ENCODE results near the gene SRD5A3. TPM values are rescaled to one million over a fixed set of nuclear protein-coding genes. Genes with fewer than 3 reads are reported as not detected.
"Not testable (repeated sequence)": the region's sequence is repeated elsewhere in the genome, so short reads cannot be mapped to it uniquely, and the experiment has no call there.

The SRD5A3 gene
- polyA plus RNA-seq, 4 donors = 4.6 to 21.9 (median 9.5) TPM

DNA sequence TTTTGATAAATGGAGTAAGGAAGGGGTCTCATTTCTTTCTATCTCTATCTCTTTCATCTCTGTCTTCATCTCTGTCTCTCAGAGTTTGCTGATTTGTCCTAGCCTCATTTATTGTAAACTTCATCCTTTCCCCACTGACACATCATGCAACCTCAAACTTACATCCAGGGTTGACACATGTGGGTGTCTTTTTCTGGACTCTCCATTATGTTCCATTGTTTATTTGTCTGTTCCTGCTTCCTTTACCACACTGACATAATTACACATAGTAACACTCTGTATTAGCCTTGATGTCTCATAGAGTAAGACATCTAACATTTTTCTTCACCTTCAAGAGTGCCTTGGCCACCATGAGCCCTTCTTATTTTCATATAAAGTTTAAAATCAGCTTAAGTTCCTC is 8.1 kb upstream of the SRD5A3 start:
- DNase-seq = no peak
- Histone ChIP-seq H3K4me3 (ENCODE audit: low read depth in 1 of 3, low read length in 3 of 3) (no peak overlapping the region), H3K27me3 (ENCODE audit: control insufficient read depth in 3 of 3, insufficient read depth in 3 of 3, low read length in 3 of 3) (no peaks in the 10 kb centered on the region), H3K4me1 (ENCODE audit: control insufficient read depth in 3 of 3, insufficient read depth in 2 of 3, low read depth in 1 of 3, low read length in 2 of 3) (no peaks in the 10 kb centered on the region), H3K36me3 (ENCODE audit: control insufficient read depth in 3 of 3, insufficient read depth in 2 of 3, low read depth in 1 of 3, low read length in 3 of 3) (no peaks in the 10 kb centered on the region), H3K9me3 (ENCODE audit: control insufficient read depth in 2 of 2, insufficient read depth in 1 of 2, low read depth in 1 of 2, low read length in 1 of 2) (peaks cover 0 to 4% of the 10 kb centered on the region in 2 donors), H3K27ac (ENCODE audit: low read depth in 1 of 3, low read length in 2 of 3) (no peak overlapping the region)
- FAIRE-seq = no peak

DNA sequence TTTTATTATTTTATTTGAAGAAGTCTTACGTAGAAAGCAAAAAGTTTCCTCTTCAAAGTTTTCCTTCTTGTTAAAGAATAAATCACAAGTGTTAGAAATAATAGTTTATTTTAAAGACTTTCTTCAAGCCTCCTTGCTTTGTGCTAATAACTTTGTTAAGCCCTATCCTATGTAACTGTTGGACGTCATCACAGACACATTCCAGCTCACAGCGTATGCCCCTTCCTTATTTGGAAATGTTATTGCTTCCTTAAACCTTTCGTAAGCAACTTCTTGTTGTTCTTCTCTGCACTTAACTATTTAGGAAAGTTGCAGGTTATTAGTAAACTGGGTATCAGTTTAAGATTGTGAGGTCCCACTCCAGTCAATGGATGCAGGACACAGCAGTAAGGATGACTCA is 7.6 kb upstream of the SRD5A3 start:
- H3K4me3 ChIP-seq (ENCODE audit: low read depth in 1 of 3, low read length in 3 of 3) = no peak overlapping the region
- FAIRE-seq (no peak), DNase-seq (no peak)
- H3K4me1 ChIP-seq (ENCODE audit: control insufficient read depth in 3 of 3, insufficient read depth in 2 of 3, low read depth in 1 of 3, low read length in 2 of 3) = no peaks in the 10 kb centered on the region
- no peak overlapping the region for H3K27ac ChIP-seq (ENCODE audit: low read depth in 1 of 3, low read length in 2 of 3)
- no peaks in the 10 kb centered on the region for H3K36me3 ChIP-seq (ENCODE audit: control insufficient read depth in 3 of 3, insufficient read depth in 2 of 3, low read depth in 1 of 3, low read length in 3 of 3)
- 67 to 92% (median 86%) methylated on average over 4 of the region's 4 CpGs for WGBS, 3 donors
- peaks cover 0 to 4% of the 10 kb centered on the region in 2 donors for H3K9me3 ChIP-seq (ENCODE audit: control insufficient read depth in 2 of 2, insufficient read depth in 1 of 2, low read depth in 1 of 2, low read length in 1 of 2)
- no peaks in the 10 kb centered on the region for H3K27me3 ChIP-seq (ENCODE audit: control insufficient read depth in 3 of 3, insufficient read depth in 3 of 3, low read length in 3 of 3)

GRCh38 chr4:55340266-55340665 is 5.8 kb upstream of the SRD5A3 start:
- WGBS, 3 donors = 11 to 39% (median 26%) methylated on average over 3 of the region's 3 CpGs
- DNase-seq (peak in 1 of 2 donors; percentile 10), FAIRE-seq (no peak)
- Histone ChIP-seq H3K9me3 (ENCODE audit: control insufficient read depth in 2 of 2, insufficient read depth in 1 of 2, low read depth in 1 of 2, low read length in 1 of 2) (peaks cover 0 to 4% of the 10 kb centered on the region in 2 donors), H3K4me3 (ENCODE audit: low read depth in 1 of 3, low read length in 3 of 3) (no peak overlapping the region), H3K4me1 (ENCODE audit: control insufficient read depth in 3 of 3, insufficient read depth in 2 of 3, low read depth in 1 of 3, low read length in 2 of 3) (no peaks in the 10 kb centered on the region), H3K27me3 (ENCODE audit: control insufficient read depth in 3 of 3, insufficient read depth in 3 of 3, low read length in 3 of 3) (no peaks in the 10 kb centered on the region), H3K27ac (ENCODE audit: low read depth in 1 of 3, low read length in 2 of 3) (no peak overlapping the region), H3K36me3 (ENCODE audit: control insufficient read depth in 3 of 3, insufficient read depth in 2 of 3, low read depth in 1 of 3, low read length in 3 of 3) (no peaks in the 10 kb centered on the region)

DNA sequence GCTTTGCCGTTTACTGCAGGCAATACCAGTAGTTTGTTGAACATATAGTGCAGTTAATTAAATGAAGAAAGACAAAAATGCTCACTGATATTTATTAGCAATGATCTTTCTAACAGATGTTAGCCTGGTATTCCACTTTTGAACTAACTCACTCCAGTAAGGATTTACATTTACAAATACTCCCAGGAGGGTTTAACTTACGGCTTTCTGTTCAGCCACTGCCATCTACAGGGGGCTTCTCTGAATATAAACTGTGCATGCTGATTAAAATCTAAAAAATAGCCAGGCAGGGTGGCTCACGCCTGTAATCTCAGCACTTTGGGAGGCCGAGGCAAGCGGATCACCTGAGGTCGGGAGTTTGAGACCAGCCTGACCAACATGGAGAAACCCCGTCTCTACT is 2.2 kb upstream of the SRD5A3 start:
- no peaks in the 10 kb centered on the region for H3K27me3 ChIP-seq (ENCODE audit: control insufficient read depth in 3 of 3, insufficient read depth in 3 of 3, low read length in 3 of 3)
- H3K36me3 ChIP-seq (ENCODE audit: control insufficient read depth in 3 of 3, insufficient read depth in 2 of 3, low read depth in 1 of 3, low read length in 3 of 3) = no peaks in the 10 kb centered on the region
- H3K4me1 ChIP-seq (ENCODE audit: control insufficient read depth in 3 of 3, insufficient read depth in 2 of 3, low read depth in 1 of 3, low read length in 2 of 3) = peaks cover 0 to 7% (median 0%) of the 10 kb centered on the region in 3 donors
- WGBS, 3 donors = 86 to 91% (median 90%) methylated on average over 7 of the region's 7 CpGs
- DNase-seq (no peak), FAIRE-seq (no peak)
- no peak overlapping the region for H3K27ac ChIP-seq (ENCODE audit: low read depth in 1 of 3, low read length in 2 of 3)
- no peaks in the 10 kb centered on the region for H3K9me3 ChIP-seq (ENCODE audit: control insufficient read depth in 2 of 2, insufficient read depth in 1 of 2, low read depth in 1 of 2, low read length in 1 of 2)
- no peak overlapping the region for H3K4me3 ChIP-seq (ENCODE audit: low read depth in 1 of 3, low read length in 3 of 3)

DNA sequence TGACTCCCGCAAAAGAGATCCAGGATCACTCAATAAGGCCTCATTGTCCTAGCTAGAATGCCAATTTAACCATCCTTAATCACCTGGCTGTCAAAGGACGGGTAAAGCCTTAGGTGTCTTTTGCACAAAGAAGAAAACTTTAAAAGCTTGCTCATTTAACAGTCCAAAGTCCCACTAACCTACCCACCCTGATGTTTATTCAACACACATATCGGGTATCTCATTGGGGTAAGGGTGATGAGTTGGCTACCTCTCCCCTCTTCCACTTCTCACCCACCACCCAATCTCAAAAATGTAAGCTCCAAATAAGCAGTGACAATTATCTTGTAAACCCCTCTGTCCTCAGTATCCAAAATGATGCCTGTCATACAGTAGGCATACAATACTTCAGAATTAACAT is 988 bp upstream of the SRD5A3 start:
- DNase-seq (no peak), FAIRE-seq (no peak)
- Histone ChIP-seq H3K36me3 (ENCODE audit: control insufficient read depth in 3 of 3, insufficient read depth in 2 of 3, low read depth in 1 of 3, low read length in 3 of 3) (no peaks in the 10 kb centered on the region), H3K27ac (ENCODE audit: low read depth in 1 of 3, low read length in 2 of 3) (no peak overlapping the region), H3K4me3 (ENCODE audit: low read depth in 1 of 3, low read length in 3 of 3) (no peak overlapping the region), H3K9me3 (ENCODE audit: control insufficient read depth in 2 of 2, insufficient read depth in 1 of 2, low read depth in 1 of 2, low read length in 1 of 2) (no peaks in the 10 kb centered on the region), H3K27me3 (ENCODE audit: control insufficient read depth in 3 of 3, insufficient read depth in 3 of 3, low read length in 3 of 3) (no peaks in the 10 kb centered on the region), H3K4me1 (ENCODE audit: control insufficient read depth in 3 of 3, insufficient read depth in 2 of 3, low read depth in 1 of 3, low read length in 2 of 3) (peaks cover 0 to 7% (median 0%) of the 10 kb centered on the region in 3 donors)
- WGBS, 3 donors = 54 to 83% (median 70%) methylated on average over 3 of the region's 3 CpGs

DNA sequence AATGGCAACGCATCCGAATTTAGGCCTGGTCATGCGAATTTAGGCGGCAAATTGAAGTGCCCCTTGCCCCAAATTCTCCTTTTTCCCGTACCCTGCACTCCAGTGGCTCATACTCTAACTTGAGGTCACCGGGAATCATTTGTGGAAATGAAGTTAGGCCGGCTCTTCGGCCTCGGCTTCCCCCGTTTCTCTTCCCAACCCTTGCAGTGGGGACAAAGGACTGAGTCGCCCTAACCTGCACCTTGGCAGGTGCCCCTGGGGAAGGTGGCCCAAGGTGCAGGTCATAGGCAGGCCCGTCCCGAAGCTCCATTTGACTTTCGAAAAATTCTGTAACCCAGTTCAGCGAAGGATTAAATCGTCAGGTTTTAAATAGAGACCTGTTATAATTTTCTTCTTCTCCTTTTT is 811 bp downstream of the SRD5A3 start:
- 16 to 35% (median 26%) methylated on average over 16 of the region's 16 CpGs for WGBS, 3 donors

DNA sequence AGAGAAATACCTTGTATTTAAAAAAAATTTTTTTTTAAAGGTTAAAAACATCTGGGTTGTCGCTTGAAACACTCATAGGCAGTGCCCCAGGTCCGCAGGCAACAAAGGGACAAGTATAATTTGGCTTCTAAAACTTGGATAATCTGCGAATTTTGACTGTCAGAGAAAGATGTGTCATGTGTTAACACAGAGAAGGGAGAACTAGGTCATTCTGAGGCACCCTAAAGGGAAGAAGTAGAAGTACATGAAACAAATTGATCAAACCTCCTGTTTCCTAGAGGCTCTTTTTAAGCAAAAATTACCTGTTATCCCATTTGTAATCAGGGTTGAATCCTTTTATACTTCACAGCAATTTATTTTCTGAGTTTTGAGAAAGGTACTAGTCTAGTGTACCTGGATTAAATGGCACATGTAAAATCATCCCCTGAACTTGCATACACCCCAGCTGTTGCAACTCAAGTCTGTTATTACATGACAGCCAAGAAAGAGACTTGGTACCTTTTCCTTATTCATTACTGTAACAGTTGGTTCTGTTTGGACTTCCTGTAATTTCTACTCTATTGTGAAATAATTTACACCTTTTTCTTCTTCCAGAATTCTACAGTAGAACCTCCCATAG is 1.7 kb downstream of the SRD5A3 start:
- Histone ChIP-seq H3K9me3 (ENCODE audit: control insufficient read depth in 2 of 2, insufficient read depth in 1 of 2, low read depth in 1 of 2, low read length in 1 of 2) (no peaks in the 10 kb centered on the region), H3K27ac (ENCODE audit: low read depth in 1 of 3, low read length in 2 of 3) (no peak overlapping the region), H3K36me3 (ENCODE audit: control insufficient read depth in 3 of 3, insufficient read depth in 2 of 3, low read depth in 1 of 3, low read length in 3 of 3) (peaks cover 0 to 4% (median 0%) of the 10 kb centered on the region in 3 donors), H3K4me1 (ENCODE audit: control insufficient read depth in 3 of 3, insufficient read depth in 2 of 3, low read depth in 1 of 3, low read length in 2 of 3) (peaks cover 0 to 7% (median 0%) of the 10 kb centered on the region in 3 donors), H3K27me3 (ENCODE audit: control insufficient read depth in 3 of 3, insufficient read depth in 3 of 3, low read length in 3 of 3) (no peaks in the 10 kb centered on the region), H3K4me3 (ENCODE audit: low read depth in 1 of 3, low read length in 3 of 3) (no peak overlapping the region)
- DNase-seq (no peak), FAIRE-seq (no peak)
- WGBS, 3 donors = 92 to 99% (median 95%) methylated on average over 3 of the region's 3 CpGs

More for the DNA sequence above, 811 bp downstream of the SRD5A3 start:
- DNase-seq (peak in 1 of 2 donors; percentile 17), FAIRE-seq (no peak)
- peak overlapping the region; percentile 66 to 96 (median 96) for H3K27ac ChIP-seq (ENCODE audit: low read depth in 1 of 3, low read length in 2 of 3)
- no peaks in the 10 kb centered on the region for H3K9me3 ChIP-seq (ENCODE audit: control insufficient read depth in 2 of 2, insufficient read depth in 1 of 2, low read depth in 1 of 2, low read length in 1 of 2)
- H3K36me3 ChIP-seq (ENCODE audit: control insufficient read depth in 3 of 3, insufficient read depth in 2 of 3, low read depth in 1 of 3, low read length in 3 of 3) = peaks cover 0 to 4% (median 0%) of the 10 kb centered on the region in 3 donors
- no peaks in the 10 kb centered on the region for H3K27me3 ChIP-seq (ENCODE audit: control insufficient read depth in 3 of 3, insufficient read depth in 3 of 3, low read length in 3 of 3)
- H3K4me3 ChIP-seq (ENCODE audit: low read depth in 1 of 3, low read length in 3 of 3) = peak overlapping the region; percentile 48 to 70 (median 61)
- H3K4me1 ChIP-seq (ENCODE audit: control insufficient read depth in 3 of 3, insufficient read depth in 2 of 3, low read depth in 1 of 3, low read length in 2 of 3) = peaks cover 0 to 7% (median 0%) of the 10 kb centered on the region in 3 donors

GRCh38 chr4:55348466-55348865 is 2.4 kb downstream of the SRD5A3 start:
- Histone ChIP-seq H3K36me3 (ENCODE audit: control insufficient read depth in 3 of 3, insufficient read depth in 2 of 3, low read depth in 1 of 3, low read length in 3 of 3) (peaks cover 0 to 4% (median 0%) of the 10 kb centered on the region in 3 donors), H3K4me1 (ENCODE audit: control insufficient read depth in 3 of 3, insufficient read depth in 2 of 3, low read depth in 1 of 3, low read length in 2 of 3) (peaks cover 0 to 7% (median 0%) of the 10 kb centered on the region in 3 donors), H3K4me3 (ENCODE audit: low read depth in 1 of 3, low read length in 3 of 3) (no peak overlapping the region), H3K27ac (ENCODE audit: low read depth in 1 of 3, low read length in 2 of 3) (no peak overlapping the region), H3K9me3 (ENCODE audit: control insufficient read depth in 2 of 2, insufficient read depth in 1 of 2, low read depth in 1 of 2, low read length in 1 of 2) (no peaks in the 10 kb centered on the region), H3K27me3 (ENCODE audit: control insufficient read depth in 3 of 3, insufficient read depth in 3 of 3, low read length in 3 of 3) (no peaks in the 10 kb centered on the region)
- DNase-seq (no peak), FAIRE-seq (no peak)
- WGBS, 3 donors = 74 to 83% (median 79%) methylated on average over 3 of the region's 3 CpGs

- H3K36me3 ChIP-seq (ENCODE audit: control insufficient read depth in 3 of 3, insufficient read depth in 2 of 3, low read depth in 1 of 3, low read length in 3 of 3); H3K27me3 ChIP-seq (ENCODE audit: control insufficient read depth in 3 of 3, insufficient read depth in 3 of 3, low read length in 3 of 3); DNase-seq; FAIRE-seq; H3K9me3 ChIP-seq (ENCODE audit: control insufficient read depth in 2 of 2, insufficient read depth in 1 of 2, low read depth in 1 of 2, low read length in 1 of 2); H3K27ac ChIP-seq (ENCODE audit: low read depth in 1 of 3, low read length in 2 of 3); H3K4me1 ChIP-seq (ENCODE audit: control insufficient read depth in 3 of 3, insufficient read depth in 2 of 3, low read depth in 1 of 3, low read length in 2 of 3); H3K4me3 ChIP-seq (ENCODE audit: low read depth in 1 of 3, low read length in 3 of 3): not testable (repeated sequence)
- 96 to 98% (median 97%) methylated on average over 10 of the region's 10 CpGs for WGBS, 3 donors
Observed at GRCh38 chr4:55350870-55351269, 4.8 kb downstream of the SRD5A3 start.

Data from small intestine (tissue), 7 donors.